Tibial nerve (tissue), 3 donors: Measurements from ENCODE around the gene TWF1.

Source experiments
- CTCF ChIP-seq, 5 experiments: fragments of 200-600 bp in 3 of 5; fragments of 450-650 bp in 2 of 5; sonication (generic) in 3 of 5; IDR thresholded peaks; one replicate each; pipeline ENCODE4 v1.5.1; 2016 to 2019; ENCODE audit warnings: antibody characterized with exemption in 5 of 5, mild to moderate bottlenecking in 3 of 5, moderate library complexity in 2 of 5
- POLR2A ChIP-seq, 2 donors: fragments of 450-650 bp; IDR thresholded peaks; one replicate each; pipeline ENCODE4 v1.6.1; 2017; ENCODE audit warnings: antibody characterized with exemption in 2 of 2, mild to moderate bottlenecking in 2 of 2, moderate library complexity in 2 of 2

GRCh38 chr12:43835656-43836474 is 29.7 kb upstream of the TWF1 start, which contains the start of gene TMEM117:
- TF ChIP-seq POLR2A (IDR thresholded peaks at IDR 0.05) (peak in 1 of 2 donors; percentile 40), CTCF (IDR thresholded peaks at IDR 0.05) (peak in 1 of 5 experiments; percentile 23)
